Loucy (cell line): Measurements from ENCODE around the gene RHBDD3.

Experiments
- CTCF ChIP-seq: fragments of 200-600 bp; sonication (generic); conservative IDR thresholded peaks from 2 replicates; pipeline ENCODE4 v1.5.1; 2014; ENCODE audit warnings: mild to moderate bottlenecking, antibody characterized with exemption, low read length
- EZH2phosphoT487 ChIP-seq: fragments of 200-600 bp; IDR thresholded peaks from 2 replicates; pipeline ENCODE4 v1.6.1; 2018; ENCODE audit warnings: antibody characterized with exemption, mild to moderate bottlenecking, moderate library complexity, borderline replicate concordance

DNA sequence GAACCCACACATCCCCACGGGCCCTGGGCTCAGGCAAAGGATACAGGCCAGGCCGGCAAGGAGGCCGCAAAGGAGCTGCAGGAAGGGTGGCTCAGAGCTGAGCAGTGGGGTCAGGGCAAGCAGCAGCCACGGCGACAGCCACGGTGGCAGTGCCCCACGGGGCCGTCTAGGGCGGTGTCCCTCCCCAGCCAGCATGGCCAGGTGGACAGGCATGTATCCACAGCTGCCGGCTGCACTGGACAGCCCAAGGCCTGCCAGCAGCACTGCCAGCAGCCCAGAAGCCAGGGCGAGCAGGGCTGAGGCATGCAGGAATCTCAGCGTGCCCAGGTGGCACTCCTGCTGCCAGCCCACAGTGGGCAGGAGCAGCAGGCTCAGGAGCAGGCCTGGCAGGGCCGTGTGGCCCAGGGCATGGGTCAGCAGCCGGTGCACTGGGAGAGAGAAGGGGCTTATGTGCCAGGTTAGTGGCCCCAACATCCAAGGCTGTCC lies 3.9 kb downstream of the RHBDD3 start:
- TF ChIP-seq CTCF (no peak), EZH2phosphoT487 (no peak)
